A549 (cell line): ENCODE measurements around the gene DISP2. TPM values are rescaled to one million over a fixed set of nuclear protein-coding genes. Genes with fewer than 3 reads are reported as not detected.

Source experiments
- ATAC-seq, 2 experiments: fragments of 200-7000 bp in 1 of 2; fragments of >200 bp in 1 of 2; cut with Nextera tagmentation in 1 of 2; cut with Tn5 transposase in 1 of 2; 3 replicates each; pipeline versions ENCODE4 v1.8.0 to v1.9.1; 2018 to 2020; ENCODE audit warnings: mild to moderate bottlenecking in 1 of 2, moderate library complexity in 1 of 2
- CTCF ChIA-PET: fragments of 300-600 bp; sonication (Branson Sonifier 250); formaldehyde crosslinking; extraction: SDS; loops from one replicate; lab custom pipeline; 2021; ENCODE audit warnings: antibody characterized with exemption, inconsistent platforms; lab: Yijun Ruan, JAX
- POLR2A ChIA-PET: fragments of 350-600 bp; formaldehyde crosslinking; extraction: SDS; loops from one replicate; lab custom pipeline; 2021; ENCODE audit warnings: antibody characterized with exemption, inconsistent platforms; lab: Yijun Ruan, JAX
- DNase-seq, 2 experiments: peaks; one replicate each; pipeline versions ENCODE4 v3.0.0 to v3.0.0-alpha.2; 2011 to 2016; ENCODE audit warnings: low read depth in 1 of 2, low spot score in 1 of 2
- FAIRE-seq: peaks from 2 replicates; lab custom pipeline; 2011; peaks lifted over from hg19 to GRCh38; lab: Jason Lieb, UNC
- H3K27ac ChIP-seq, 2 experiments: fragments of >200 bp; sonication (Bioruptor Twin); formaldehyde crosslinking; 3 replicates each; pipeline ENCODE4 v1.5.1; 2016 to 2017
- H3K4me1 ChIP-seq: fragments of >200 bp; sonication (Bioruptor Twin); formaldehyde crosslinking; 3 replicates; pipeline ENCODE4 v1.6.1; 2016
- H3K4me2 ChIP-seq: fragments of >200 bp; sonication (Bioruptor Twin); formaldehyde crosslinking; 3 replicates; pipeline ENCODE4 v1.6.1; 2016
- H3K4me3 ChIP-seq: fragments of >200 bp; sonication (Bioruptor Twin); formaldehyde crosslinking; 3 replicates; pipeline ENCODE4 v1.5.1; 2016
- H3K9me3 ChIP-seq: fragments of >200 bp; sonication (Bioruptor Twin); formaldehyde crosslinking; 3 replicates; pipeline ENCODE4 v1.6.1; 2016
- CBX2 ChIP-seq: fragments of 200-600 bp; sonication (generic); IDR thresholded peaks from 2 replicates; pipeline ENCODE4 v1.6.1; 2016; ENCODE audit warnings: low read depth, mild to moderate bottlenecking, borderline replicate concordance
- CEBPB ChIP-seq, 2 experiments: fragments of >200 bp in 1 of 2; sonication (Bioruptor Twin) in 1 of 2; formaldehyde crosslinking in 1 of 2; IDR thresholded peaks; 2 replicates each; pipeline ENCODE4 v1.6.1; 2012 to 2016
- RAD21 ChIP-seq, 2 experiments: fragments of >200 bp in 1 of 2; sonication (Bioruptor Twin) in 1 of 2; formaldehyde crosslinking in 1 of 2; IDR thresholded peaks in 1 of 2; conservative IDR thresholded peaks in 1 of 2; 2 replicates in 1 of 2; 3 replicates in 1 of 2; pipeline ENCODE4 v1.6.1; 2012 to 2018; ENCODE audit warnings: inconsistent platforms in 1 of 2
- RNF2 ChIP-seq: fragments of 200-600 bp; sonication (generic); IDR thresholded peaks from 2 replicates; pipeline ENCODE4 v1.6.1; 2016; ENCODE audit warnings: low read depth, mild to moderate bottlenecking, antibody characterized with exemption, moderate library complexity, borderline replicate concordance
- SMC3 ChIP-seq: fragments of >200 bp; sonication (Bioruptor Twin); formaldehyde crosslinking; IDR thresholded peaks from 3 replicates; pipeline ENCODE4 v1.6.1; 2018; ENCODE audit warnings: inconsistent platforms
- ZFP36 ChIP-seq: fragments of 450-650 bp; IDR thresholded peaks from 2 replicates; pipeline ENCODE4 v1.6.1; 2014; ENCODE audit warnings: borderline replicate concordance; ENCODE audit not compliant: partially characterized antibody
- WGBS: methylation state at CpG from one replicate; pipeline ENCODE4 v1.1.6; 2017; ENCODE audit errors: missing lambda C conversion rate; 5-methylcytosine and 5-hydroxymethylcytosine counted together
- polyA minus RNA-seq: library from RNA; depleted of rRNA, polyadenylated mRNA; stranded (reverse); fragments of >200 nt; gene quantifications from 2 replicates; pipeline ENCODE4 v1.2.3, GENCODE V29; 2011; rRNA and poly(A)+ RNA removed
- polyA plus RNA-seq, 4 experiments: library from polyadenylated mRNA; depleted of rRNA in 3 of 4; stranded (reverse); fragments of >200 nt; fragmentation: RNase III in 1 of 4; extraction: RNeasy Plus Mini Kit Qiagen cat#74134 plus additional on column Dnase treatment in 1 of 4; gene quantifications; 2 replicates in 3 of 4; 3 replicates in 1 of 4; pipeline ENCODE4 v1.2.3, GENCODE V29; 2011 to 2017
- TF ChIP-seq, protein P1 (sequence below): fragments of 150-350 bp; IDR thresholded peaks from 2 replicates; pipeline ENCODE4 v1.6.1; 2014; ENCODE audit warnings: low read depth, mild to moderate bottlenecking, low read length
- TF ChIP-seq, protein P2 (sequence below): fragments of 200-600 bp; sonication (generic); IDR thresholded peaks from 2 replicates; pipeline ENCODE4 v1.6.1; 2016; ENCODE audit warnings: antibody characterized with exemption, mild to moderate bottlenecking, moderate library complexity
- TF ChIP-seq, protein P3 (sequence below): IDR thresholded peaks from 2 replicates; pipeline ENCODE4 v1.6.1; 2012
- TF ChIP-seq, protein P4 (sequence below): fragments of >200 bp; sonication (Bioruptor Twin); formaldehyde crosslinking; IDR thresholded peaks from 3 replicates; pipeline ENCODE4 v1.5.1; 2016

The DISP2 gene
- polyA plus RNA-seq (2011; rRNA removed) (0.26 and 0.52 TPM in 2 replicates), polyA plus RNA-seq (2017; fragmentation: RNase III; extraction: RNeasy Plus Mini Kit Qiagen cat#74134 plus additional on column Dnase treatment) (0.39 to 0.82 TPM (median 0.56 TPM) in 3 replicates), polyA minus RNA-seq (0.17 and 0.39 TPM in 2 replicates)
- 0.11 and 0.22 TPM in 2 replicates for polyA plus RNA-seq (2012; cell fraction: cytosol; rRNA removed)
- polyA plus RNA-seq (2012; cell fraction: nucleus; rRNA removed): 0.27 and 0.46 TPM in 2 replicates

DNA sequence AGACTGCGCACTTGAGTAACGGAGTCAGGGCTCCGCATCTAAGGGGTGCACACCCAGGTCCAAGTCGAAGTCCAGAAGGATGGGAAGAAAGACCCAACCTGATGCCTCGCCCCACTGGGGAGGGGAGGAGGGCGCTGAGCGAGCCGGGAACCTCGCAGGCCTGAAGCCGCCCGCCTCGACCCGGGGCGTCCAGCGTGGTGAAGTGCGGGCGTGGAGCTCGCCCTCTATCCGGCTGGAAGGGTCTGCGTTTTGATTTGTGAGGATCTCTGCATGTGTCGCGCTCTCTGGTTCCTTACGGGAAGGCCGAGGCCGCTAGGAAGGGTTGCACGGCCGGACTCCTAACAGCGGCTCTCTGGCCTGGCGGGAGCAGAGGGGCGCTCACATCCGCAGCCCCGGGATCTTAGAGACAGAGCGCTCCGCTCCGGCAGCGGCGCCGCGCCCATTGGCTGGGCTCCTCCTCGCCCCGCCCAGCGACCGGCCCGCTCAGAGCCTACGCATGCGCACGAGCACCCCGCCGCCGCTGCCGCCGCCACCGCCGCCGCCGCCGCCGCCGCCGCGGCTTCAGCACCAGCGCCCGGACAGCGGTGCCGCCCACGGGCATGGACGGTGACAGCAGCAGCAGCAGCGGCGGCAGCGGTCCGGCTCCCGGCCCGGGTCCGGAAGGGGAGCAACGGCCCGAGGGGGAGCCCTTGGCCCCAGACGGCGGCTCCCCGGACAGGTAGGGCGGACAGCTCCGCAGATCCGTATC is at the start of gene DISP2:
Gene DISP2, plus strand, starts transcription at position 497 of the 748 bp plus-strand sequence. Its CDS starts 103 bp downstream, at position 600.
- Histone ChIP-seq H3K4me1 (peaks cover 6% of the 10 kb centered on the region; the same call in 1 of the 3 replicates), H3K4me3 (peak within 1 kb of the TSS; percentile 57), H3K9me3 (no peaks in the 10 kb centered on the region), H3K27ac (peak within 1 kb of the TSS in 1 of 2 experiments; percentile 77; a peak in 2 of 6 replicates), H3K4me2 (peak within 1 kb of the TSS; percentile 94)
- peak; percentile 69 to 83 for DNase-seq
- CTCF ChIA-PET: interaction anchor here (1.0 to 4.8 kb wide), 4 partner anchors 10 to 21 kb away, joined by 4 to 43 read pairs (median 12); no protein-coding TSS in a partner anchor
- POLR2A ChIA-PET: interaction anchor here (0.5 kb wide), 1 partner anchor 73 kb away, joined by 3 read pairs; no protein-coding TSS in a partner anchor
- TF ChIP-seq, protein P1, sequence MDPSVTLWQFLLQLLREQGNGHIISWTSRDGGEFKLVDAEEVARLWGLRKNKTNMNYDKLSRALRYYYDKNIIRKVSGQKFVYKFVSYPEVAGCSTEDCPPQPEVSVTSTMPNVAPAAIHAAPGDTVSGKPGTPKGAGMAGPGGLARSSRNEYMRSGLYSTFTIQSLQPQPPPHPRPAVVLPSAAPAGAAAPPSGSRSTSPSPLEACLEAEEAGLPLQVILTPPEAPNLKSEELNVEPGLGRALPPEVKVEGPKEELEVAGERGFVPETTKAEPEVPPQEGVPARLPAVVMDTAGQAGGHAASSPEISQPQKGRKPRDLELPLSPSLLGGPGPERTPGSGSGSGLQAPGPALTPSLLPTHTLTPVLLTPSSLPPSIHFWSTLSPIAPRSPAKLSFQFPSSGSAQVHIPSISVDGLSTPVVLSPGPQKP: no peak
- TF ChIP-seq CEBPB (IDR thresholded peaks at IDR 0.05) (no peak), RNF2 (no peak)
- TF ChIP-seq, protein P2, sequence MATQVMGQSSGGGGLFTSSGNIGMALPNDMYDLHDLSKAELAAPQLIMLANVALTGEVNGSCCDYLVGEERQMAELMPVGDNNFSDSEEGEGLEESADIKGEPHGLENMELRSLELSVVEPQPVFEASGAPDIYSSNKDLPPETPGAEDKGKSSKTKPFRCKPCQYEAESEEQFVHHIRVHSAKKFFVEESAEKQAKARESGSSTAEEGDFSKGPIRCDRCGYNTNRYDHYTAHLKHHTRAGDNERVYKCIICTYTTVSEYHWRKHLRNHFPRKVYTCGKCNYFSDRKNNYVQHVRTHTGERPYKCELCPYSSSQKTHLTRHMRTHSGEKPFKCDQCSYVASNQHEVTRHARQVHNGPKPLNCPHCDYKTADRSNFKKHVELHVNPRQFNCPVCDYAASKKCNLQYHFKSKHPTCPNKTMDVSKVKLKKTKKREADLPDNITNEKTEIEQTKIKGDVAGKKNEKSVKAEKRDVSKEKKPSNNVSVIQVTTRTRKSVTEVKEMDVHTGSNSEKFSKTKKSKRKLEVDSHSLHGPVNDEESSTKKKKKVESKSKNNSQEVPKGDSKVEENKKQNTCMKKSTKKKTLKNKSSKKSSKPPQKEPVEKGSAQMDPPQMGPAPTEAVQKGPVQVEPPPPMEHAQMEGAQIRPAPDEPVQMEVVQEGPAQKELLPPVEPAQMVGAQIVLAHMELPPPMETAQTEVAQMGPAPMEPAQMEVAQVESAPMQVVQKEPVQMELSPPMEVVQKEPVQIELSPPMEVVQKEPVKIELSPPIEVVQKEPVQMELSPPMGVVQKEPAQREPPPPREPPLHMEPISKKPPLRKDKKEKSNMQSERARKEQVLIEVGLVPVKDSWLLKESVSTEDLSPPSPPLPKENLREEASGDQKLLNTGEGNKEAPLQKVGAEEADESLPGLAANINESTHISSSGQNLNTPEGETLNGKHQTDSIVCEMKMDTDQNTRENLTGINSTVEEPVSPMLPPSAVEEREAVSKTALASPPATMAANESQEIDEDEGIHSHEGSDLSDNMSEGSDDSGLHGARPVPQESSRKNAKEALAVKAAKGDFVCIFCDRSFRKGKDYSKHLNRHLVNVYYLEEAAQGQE: peak; percentile 86
- TF ChIP-seq, protein P3, sequence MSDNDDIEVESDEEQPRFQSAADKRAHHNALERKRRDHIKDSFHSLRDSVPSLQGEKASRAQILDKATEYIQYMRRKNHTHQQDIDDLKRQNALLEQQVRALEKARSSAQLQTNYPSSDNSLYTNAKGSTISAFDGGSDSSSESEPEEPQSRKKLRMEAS: peak; percentile 22; the same call in 1 of the 2 replicates
- 20% methylated on average over 18 of the region's 82 CpGs for WGBS
- ATAC-seq: peak; percentile 79 to 89
- no peak for FAIRE-seq

GRCh38 chr15:40309344-40309862 is 48.6 kb upstream of the DISP2 start:
- Histone ChIP-seq H3K4me3 (no peak overlapping the region), H3K9me3 (no peaks in the 10 kb centered on the region), H3K27ac (no peak overlapping the region), H3K4me1 (peaks cover 6% of the 10 kb centered on the region; the same call in 1 of the 3 replicates), H3K4me2 (no peak overlapping the region)
- TF ChIP-seq, protein P1: no peak
- no peak for TF ChIP-seq ZFP36
- no peak for DNase-seq
- ChIA-PET POLR2A (no interaction called here), CTCF (interaction anchor here (0.5 to 18.2 kb wide), 17 partner anchors 8 to 621 kb away, joined by 3 to 203 read pairs (median 4); partner anchors contain the start of genes ANKRD63, CCDC9B and INAFM2)
- no peak for FAIRE-seq
- no peak for ATAC-seq
- 77% methylated on average over 8 of the region's 8 CpGs for WGBS

GRCh38 chr15:40310001-40310959 is 47.7 kb upstream of the DISP2 start:
- H3K4me2 ChIP-seq: no peak overlapping the region
- TF ChIP-seq RAD21 (conservative IDR thresholded peaks at IDR 0.05 in 1 of 2, IDR thresholded peaks at IDR 0.05 in 1 of 2) (peak; percentile 73 to 88), SMC3 (peak; percentile 70), CBX2 (no peak)
- TF ChIP-seq, protein P4, sequence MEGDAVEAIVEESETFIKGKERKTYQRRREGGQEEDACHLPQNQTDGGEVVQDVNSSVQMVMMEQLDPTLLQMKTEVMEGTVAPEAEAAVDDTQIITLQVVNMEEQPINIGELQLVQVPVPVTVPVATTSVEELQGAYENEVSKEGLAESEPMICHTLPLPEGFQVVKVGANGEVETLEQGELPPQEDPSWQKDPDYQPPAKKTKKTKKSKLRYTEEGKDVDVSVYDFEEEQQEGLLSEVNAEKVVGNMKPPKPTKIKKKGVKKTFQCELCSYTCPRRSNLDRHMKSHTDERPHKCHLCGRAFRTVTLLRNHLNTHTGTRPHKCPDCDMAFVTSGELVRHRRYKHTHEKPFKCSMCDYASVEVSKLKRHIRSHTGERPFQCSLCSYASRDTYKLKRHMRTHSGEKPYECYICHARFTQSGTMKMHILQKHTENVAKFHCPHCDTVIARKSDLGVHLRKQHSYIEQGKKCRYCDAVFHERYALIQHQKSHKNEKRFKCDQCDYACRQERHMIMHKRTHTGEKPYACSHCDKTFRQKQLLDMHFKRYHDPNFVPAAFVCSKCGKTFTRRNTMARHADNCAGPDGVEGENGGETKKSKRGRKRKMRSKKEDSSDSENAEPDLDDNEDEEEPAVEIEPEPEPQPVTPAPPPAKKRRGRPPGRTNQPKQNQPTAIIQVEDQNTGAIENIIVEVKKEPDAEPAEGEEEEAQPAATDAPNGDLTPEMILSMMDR: peak; percentile 56
- no peak for FAIRE-seq
- peak; percentile 45 to 51 for DNase-seq
- H3K27ac ChIP-seq: no peak overlapping the region
- ChIA-PET POLR2A (no interaction called here), CTCF (interaction anchor here (0.5 to 18.2 kb wide), 23 partner anchors 9 to 434 kb away, joined by 3 to 203 read pairs (median 4); partner anchors contain the start of genes ANKRD63, CCDC9B and INAFM2)
- peaks cover 6% of the 10 kb centered on the region; the same call in 1 of the 3 replicates for H3K4me1 ChIP-seq
- H3K4me3 ChIP-seq: no peak overlapping the region
- H3K9me3 ChIP-seq: no peaks in the 10 kb centered on the region
- ATAC-seq: peak; percentile 58 to 90; a peak in 4 of 6 replicates
- 8% methylated on average over 4 of the region's 4 CpGs for WGBS
